B cell (primary cell): Measurements from ENCODE around the gene GGTA1. TPM values are rescaled to one million over a fixed set of nuclear protein-coding genes. Genes with fewer than 3 reads are reported as not detected.

Experiments
- ATAC-seq: fragments of 200-7000 bp; cut with Tn5 transposase; one replicate; pipeline ENCODE4 v1.10.0; 2021; ENCODE audit warnings: low read depth, mild to moderate bottlenecking, moderate number of reproducible peaks, moderate library complexity
- CTCF ChIA-PET: fragments of 350-600 bp; sonication (Branson Sonifier 250); formaldehyde crosslinking; loops from one replicate; lab custom pipeline; 2021; ENCODE audit warnings: antibody characterized with exemption, inconsistent platforms; lab: Charles Lee
- POLR2A ChIA-PET: fragments of 350-600 bp; sonication (Branson Sonifier 250); formaldehyde crosslinking; loops from one replicate; lab custom pipeline; 2021; ENCODE audit warnings: antibody characterized with exemption; lab: Charles Lee
- DNase-seq: peaks from one replicate; pipeline ENCODE4 v3.0.0; 2013
- H2AFZ ChIP-seq: 2 replicates; pipeline ENCODE4 v1.6.1; 2012; ENCODE audit warnings: mild to moderate bottlenecking, low read depth, low read length; ENCODE audit not compliant: insufficient read depth, poor library complexity, severe bottlenecking
- H3K27ac ChIP-seq, 2 donors: 1 replicate in 1 of 2; 2 replicates in 1 of 2; pipeline ENCODE4 v1.5.1; 2012 to 2013; ENCODE audit warnings: low read length in 2 of 2, mild to moderate bottlenecking in 2 of 2, moderate library complexity in 1 of 2
- H3K27me3 ChIP-seq, 4 experiments: fragments of 200-600 bp in 1 of 4; sonication (generic) in 1 of 4; replicated peaks in 1 of 4; 1 replicate in 2 of 4; 2 replicates in 2 of 4; pipeline versions ENCODE4 v1.6.1 to v1.7.0; 2013 to 2016; ENCODE audit warnings: low read length in 3 of 4, mild to moderate bottlenecking in 2 of 4, mixed read lengths in 1 of 4, moderate library complexity in 1 of 4; ENCODE audit not compliant: insufficient read depth in 4 of 4, control insufficient read depth in 3 of 4; ENCODE audit errors: control extremely low read depth in 1 of 4
- H3K36me3 ChIP-seq, 2 experiments: replicated peaks in 1 of 2; 1 replicate in 1 of 2; 2 replicates in 1 of 2; pipeline versions ENCODE4 v1.6.1 to v1.7.1; 2013; ENCODE audit warnings: low read length in 1 of 2; ENCODE audit not compliant: insufficient read depth in 2 of 2, control insufficient read depth in 1 of 2; ENCODE audit errors: control extremely low read depth in 1 of 2, extremely low read depth in 1 of 2
- H3K4me1 ChIP-seq, 2 donors: fragments of 200-600 bp in 1 of 2; sonication (generic) in 1 of 2; 1 replicate in 1 of 2; 2 replicates in 1 of 2; pipeline versions ENCODE4 v1.5.1 to v1.6.1; 2013 to 2017; ENCODE audit warnings: low read length in 2 of 2; ENCODE audit not compliant: control insufficient read depth in 2 of 2, insufficient read depth in 2 of 2
- H3K4me2 ChIP-seq: replicated peaks from 2 replicates; pipeline ENCODE3; 2012; ENCODE audit warnings: mild to moderate bottlenecking, low read depth, low read length; ENCODE audit not compliant: poor library complexity, severe bottlenecking
- H3K4me3 ChIP-seq, 5 experiments: fragments of 200-600 bp in 1 of 5; sonication (generic) in 1 of 5; 1 replicate in 3 of 5; 2 replicates in 2 of 5; pipeline versions ENCODE4 v1.5.1 to v1.7.0; 2011 to 2016; ENCODE audit warnings: low read length in 4 of 5, mild to moderate bottlenecking in 4 of 5, low read depth in 2 of 5, control low read depth in 1 of 5, moderate library complexity in 1 of 5; ENCODE audit not compliant: insufficient read depth in 1 of 5; ENCODE audit errors: control extremely low read depth in 1 of 5, extremely low read depth in 1 of 5
- H3K79me2 ChIP-seq: fragments of 200-600 bp; sonication (generic); one replicate; pipeline ENCODE4 v1.6.0; 2016; ENCODE audit warnings: low read length; ENCODE audit not compliant: control insufficient read depth, insufficient read depth
- H3K9ac ChIP-seq: fragments of 200-600 bp; sonication (generic); 2 replicates; pipeline ENCODE4 v1.6.1; 2017; ENCODE audit warnings: mild to moderate bottlenecking, low read length, moderate library complexity
- H3K9me3 ChIP-seq, 3 donors: one replicate each; pipeline versions ENCODE4 v1.6.1 to v1.7.1; 2013; ENCODE audit warnings: low read length in 2 of 3; ENCODE audit not compliant: control insufficient read depth in 2 of 3, insufficient read depth in 1 of 3; ENCODE audit errors: control extremely low read depth in 1 of 3
- H4K20me1 ChIP-seq: 2 replicates; pipeline ENCODE4 v1.6.0; 2012; ENCODE audit warnings: mild to moderate bottlenecking, low read length; ENCODE audit not compliant: insufficient read depth, control insufficient read depth, poor library complexity, severe bottlenecking
- H3K27ac Mint-ChIP-seq: one replicate; pipeline ENCODE4 v1.8.0; 2021; ENCODE audit warnings: mixed read lengths
- H3K27me3 Mint-ChIP-seq: one replicate; pipeline ENCODE4 v1.8.0; 2021; ENCODE audit warnings: mixed read lengths
- H3K4me1 Mint-ChIP-seq: one replicate; pipeline ENCODE4 v1.8.0; 2021; ENCODE audit warnings: mixed read lengths
- H3K4me3 Mint-ChIP-seq: one replicate; pipeline ENCODE4 v1.8.0; 2021; ENCODE audit warnings: mixed read lengths
- H3K9me3 Mint-ChIP-seq: one replicate; pipeline ENCODE4 v1.8.0; 2022; ENCODE audit warnings: mixed read lengths; ENCODE audit not compliant: insufficient read depth
- CTCF ChIP-seq: fragments of 200-600 bp; IDR thresholded peaks from one replicate; pipeline ENCODE4 v1.8.0; 2022; ENCODE audit warnings: antibody characterized with exemption, mild to moderate bottlenecking
- EZH2 ChIP-seq: IDR thresholded peaks from 2 replicates; pipeline ENCODE4 v1.6.1; 2012; ENCODE audit warnings: borderline replicate concordance, low read depth, mild to moderate bottlenecking, moderate library complexity, low read length; ENCODE audit not compliant: insufficient read depth, poor library complexity, severe bottlenecking
- WGBS: methylation state at CpG from one replicate; pipeline ENCODE4 v1.1.5; 2013; ENCODE audit warnings: missing lambda C conversion rate; ENCODE audit not compliant: insufficient coverage; 5-methylcytosine and 5-hydroxymethylcytosine counted together
- intact Hi-C: fragments of 100-400 bp; cut with micrococcal nuclease; formaldehyde crosslinking; loops from one replicate; pipeline ENCODE4 v1.10.0; 2022
- polyA plus RNA-seq: library from polyadenylated mRNA; depleted of rRNA; stranded (reverse); fragments of >200 nt; gene quantifications from 2 replicates; pipeline ENCODE4 v1.2.3, GENCODE V29; 2012
- total RNA-seq, 2 donors: library from RNA; stranded (reverse); fragments of 120-200 nt in 1 of 2; gene quantifications; 1 replicate in 1 of 2; 2 replicates in 1 of 2; pipeline versions ENCODE4 v1.2.3 to v1.2.4, GENCODE V29; 2013 to 2022

Gene GGTA1
- total and polyA plus RNA-seq, 2 donors (not counting 1 experiment from before 2014, with no cell fraction given): not detected

GRCh38 chr9:121453232-121453892, 46.3 kb downstream of the GGTA1 start:
- Mint-ChIP-seq H3K4me3 (no peak overlapping the region), H3K27ac (no peak overlapping the region), H3K27me3 (peaks cover 31% of the 10 kb centered on the region), H3K4me1 (no peaks in the 10 kb centered on the region), H3K9me3 (no peaks in the 10 kb centered on the region)
- no peak overlapping the region for H2AFZ ChIP-seq
- no peak for TF ChIP-seq CTCF
- no peak for TF ChIP-seq EZH2
- H4K20me1 ChIP-seq: no peaks in the 10 kb centered on the region
- no peaks in the 10 kb centered on the region for H3K79me2 ChIP-seq
- ChIA-PET CTCF (no interaction called here), POLR2A (no interaction called here)
- H3K4me2 ChIP-seq: no peak overlapping the region
- no peak for ATAC-seq
- 69% methylated on average over 9 of the region's 9 CpGs for WGBS
- intact Hi-C loops: no loop called here
- H3K36me3 ChIP-seq: no peaks in the 10 kb centered on the region
- H3K27me3 ChIP-seq: peaks cover 0 to 12% (median 5%) of the 10 kb centered on the region in 4 experiments
- H3K9ac ChIP-seq: no peak overlapping the region
- H3K9me3 ChIP-seq: no peaks in the 10 kb centered on the region
- H3K4me3 ChIP-seq: no peak overlapping the region
- no peaks in the 10 kb centered on the region for H3K4me1 ChIP-seq
- DNase-seq: no peak
- H3K27ac ChIP-seq: no peak overlapping the region

GRCh38 chr9:121452085-121452484, 47.6 kb downstream of the GGTA1 start:
- Histone ChIP-seq H3K36me3 (no peaks in the 10 kb centered on the region), H3K79me2 (no peaks in the 10 kb centered on the region), H3K4me1 (no peaks in the 10 kb centered on the region), H2AFZ (no peak overlapping the region), H3K4me2 (no peak overlapping the region), H3K9me3 (no peaks in the 10 kb centered on the region), H3K27me3 (peaks cover 0 to 15% (median 7%) of the 10 kb centered on the region in 4 experiments), H4K20me1 (no peaks in the 10 kb centered on the region), H3K4me3 (no peak overlapping the region), H3K9ac (no peak overlapping the region), H3K27ac (no peak overlapping the region)
- intact Hi-C loops: no loop called here
- H3K4me1 Mint-ChIP-seq: no peaks in the 10 kb centered on the region
- ChIA-PET POLR2A (no interaction called here), CTCF (interaction anchor here (1.5 to 1.9 kb wide), 2 partner anchors 9 to 46 kb away, joined by 3 to 4 read pairs; no protein-coding TSS in a partner anchor)
- TF ChIP-seq EZH2 (no peak), CTCF (no peak)
- no peak overlapping the region for H3K4me3 Mint-ChIP-seq
- H3K27me3 Mint-ChIP-seq: peaks cover 37% of the 10 kb centered on the region
- no peak for DNase-seq
- no peak overlapping the region for H3K27ac Mint-ChIP-seq
- ATAC-seq: no peak
- WGBS: 90% methylated on average over 3 of the region's 6 CpGs
- no peaks in the 10 kb centered on the region for H3K9me3 Mint-ChIP-seq
